NCI-H524 treated with DMSO at 0.1 percent for 48 hours (cell line): ENCODE measurements around the gene ATP6V0B.

Experiments used
- DNase-seq: peaks from one replicate; lab custom pipeline; 2025; lab: John Stamatoyannopoulos, UW

ATP6V0B gene

DNA sequence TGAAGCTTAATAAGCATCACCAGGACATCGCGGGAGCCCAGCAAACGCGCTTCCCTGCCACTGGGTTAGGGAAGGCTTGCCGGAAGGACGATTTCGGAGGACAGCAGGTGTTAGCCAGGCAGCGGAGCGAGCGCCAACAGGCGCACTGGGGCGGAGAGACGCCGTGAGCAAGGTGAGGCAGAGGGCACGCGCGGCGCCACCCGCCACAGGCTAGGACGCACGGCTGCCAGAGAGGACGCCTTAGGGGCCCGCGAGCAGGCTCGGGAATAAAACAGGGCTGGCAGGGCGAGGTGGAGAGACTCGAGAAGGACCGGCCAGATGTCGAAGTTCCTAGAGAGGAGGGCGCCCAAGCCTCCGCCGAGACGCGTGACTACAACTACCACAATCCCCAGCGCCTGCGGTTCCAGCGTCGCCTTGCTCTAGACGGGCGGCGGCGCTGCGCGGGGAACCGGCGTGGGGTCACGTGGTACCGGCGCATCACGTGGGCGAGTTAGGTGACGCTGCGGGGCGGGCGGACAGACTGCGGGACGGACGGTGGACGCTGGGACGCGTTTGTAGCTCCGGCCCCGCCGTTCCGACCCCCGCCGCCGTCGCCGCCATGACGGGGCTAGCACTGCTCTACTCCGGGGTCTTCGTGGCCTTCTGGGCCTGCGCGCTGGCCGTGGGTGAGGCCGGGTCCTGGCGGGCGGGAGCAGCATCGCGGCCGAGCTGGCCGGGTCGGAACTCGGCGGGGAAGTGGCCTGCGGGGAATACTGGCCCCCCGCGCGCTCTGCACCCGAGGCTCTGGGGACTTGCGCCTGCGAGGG lies at the start of gene ATP6V0B:
Gene ATP6V0B, plus strand, starts transcription at position 518 of the 806 bp plus-strand sequence. Its CDS starts 81 bp downstream, at position 599.
- peak; percentile 83 for DNase-seq

DNA sequence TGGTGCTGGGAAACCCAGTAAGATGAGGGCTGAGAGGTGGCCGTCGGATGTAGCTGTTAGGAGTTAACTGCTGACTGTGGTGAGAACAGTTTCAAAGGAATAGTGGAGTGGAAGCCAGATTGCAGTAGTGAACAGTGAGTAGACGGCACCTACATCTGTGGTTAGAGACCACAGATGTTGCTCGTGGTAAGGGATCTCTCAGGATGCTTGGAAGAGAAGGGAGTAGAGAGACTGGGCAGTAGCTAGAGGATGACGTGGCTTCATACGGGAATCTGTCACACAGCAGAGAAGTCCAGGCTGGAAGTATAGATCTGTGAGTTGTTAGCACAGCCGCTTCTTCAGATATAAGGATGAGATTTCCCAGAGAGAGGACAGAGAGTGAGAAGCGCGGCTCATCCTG lies 48.9 kb upstream of the ATP6V0B start:
- DNase-seq: no peak

DNA sequence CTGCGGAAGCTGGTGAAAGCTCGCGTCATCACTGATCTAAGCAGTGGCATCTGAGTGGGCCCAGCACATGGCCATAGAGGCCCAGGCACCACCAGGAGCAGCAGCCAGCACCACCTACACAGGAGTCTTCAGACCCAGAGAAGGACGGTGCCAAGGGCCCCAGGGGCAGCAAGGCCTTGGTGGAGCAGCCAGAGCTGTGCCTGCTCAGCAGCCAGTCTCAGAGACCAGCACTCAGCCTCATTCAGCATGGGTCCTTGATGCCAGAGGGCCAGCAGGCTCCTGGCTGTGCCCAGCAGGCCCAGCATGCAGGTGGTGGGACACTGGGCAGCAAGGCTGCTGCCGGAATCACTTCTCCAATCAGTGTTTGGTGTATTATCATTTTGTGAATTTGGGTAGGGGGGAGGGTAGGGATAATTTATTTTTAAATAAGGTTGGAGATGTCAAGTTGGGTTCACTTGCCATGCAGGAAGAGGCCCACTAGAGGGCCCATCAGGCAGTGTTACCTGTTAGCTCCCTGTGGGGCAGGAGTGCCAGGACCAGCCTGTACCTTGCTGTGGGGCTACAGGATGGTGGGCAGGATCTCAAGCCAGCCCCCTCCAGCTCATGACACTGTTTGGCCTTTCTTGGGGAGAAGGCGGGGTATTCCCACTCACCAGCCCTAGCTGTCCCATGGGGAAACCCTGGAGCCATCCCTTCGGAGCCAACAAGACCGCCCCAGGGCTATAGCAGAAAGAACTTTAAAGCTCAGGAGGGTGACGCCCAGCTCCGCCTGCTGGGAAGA lies 44.4 kb upstream of the ATP6V0B start:
- DNase-seq: no peak

DNA sequence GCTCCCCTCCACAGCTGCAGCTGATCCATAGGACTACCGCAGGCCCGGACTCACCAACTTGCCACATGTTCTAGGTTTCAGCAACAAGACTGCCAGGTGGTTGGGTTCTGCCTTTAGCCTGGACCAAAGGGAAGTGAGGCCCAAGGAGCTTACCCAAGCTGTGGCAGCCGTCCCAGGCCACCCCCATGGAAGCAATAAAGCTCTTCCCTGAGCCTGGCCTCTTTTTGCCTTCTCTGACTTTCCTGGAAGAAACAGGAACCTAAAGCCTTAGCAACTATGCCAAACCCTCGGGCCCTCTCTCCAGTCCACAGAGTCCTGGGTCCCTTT lies 43.8 kb upstream of the ATP6V0B start:
- DNase-seq: no peak

DNA sequence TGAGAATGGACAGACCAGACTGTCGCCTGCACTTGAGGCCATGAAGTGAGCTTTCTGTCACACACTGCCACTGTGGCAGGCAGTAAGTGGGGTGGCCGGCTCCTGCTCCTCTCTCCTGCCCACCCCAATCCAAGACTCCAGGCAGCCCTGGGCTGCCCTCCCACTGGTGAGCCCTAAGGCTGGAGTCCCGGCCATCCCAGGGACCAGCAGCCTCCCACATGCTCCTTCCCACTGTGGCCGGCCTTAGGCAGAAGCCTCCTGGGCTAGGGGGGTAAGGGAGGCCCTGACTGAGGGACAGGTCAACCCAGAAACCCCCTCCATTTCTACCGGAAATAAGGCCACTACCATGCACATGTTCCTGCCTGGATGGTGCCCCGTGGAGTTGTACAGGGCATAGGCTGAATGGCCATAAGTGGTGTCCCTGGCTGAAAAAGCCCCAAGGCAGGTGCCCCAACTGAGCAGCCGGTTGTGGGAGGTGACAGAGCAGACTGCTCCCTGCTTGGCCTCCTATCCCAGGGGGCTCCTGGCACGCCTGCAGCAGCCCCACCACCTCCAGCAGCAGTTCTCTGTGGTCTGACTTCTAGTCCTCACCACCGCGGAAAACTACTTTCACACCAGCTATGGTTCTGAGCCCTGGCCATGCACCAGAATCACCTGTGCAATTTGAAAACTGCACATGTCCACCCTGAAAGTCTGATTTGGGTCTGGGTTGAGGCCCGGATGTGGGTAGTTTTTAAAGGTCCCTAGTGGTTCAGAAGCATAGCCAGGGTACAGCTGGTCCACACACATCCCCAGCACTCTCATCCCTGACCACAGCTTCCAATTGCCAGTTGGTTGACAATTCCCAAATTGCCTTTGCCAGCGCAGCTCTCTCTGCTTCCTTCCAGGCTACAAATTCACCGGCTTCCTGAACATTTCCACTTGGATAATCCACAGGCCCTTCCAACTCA lies 42.8 kb upstream of the ATP6V0B start:
- DNase-seq: no peak

DNA sequence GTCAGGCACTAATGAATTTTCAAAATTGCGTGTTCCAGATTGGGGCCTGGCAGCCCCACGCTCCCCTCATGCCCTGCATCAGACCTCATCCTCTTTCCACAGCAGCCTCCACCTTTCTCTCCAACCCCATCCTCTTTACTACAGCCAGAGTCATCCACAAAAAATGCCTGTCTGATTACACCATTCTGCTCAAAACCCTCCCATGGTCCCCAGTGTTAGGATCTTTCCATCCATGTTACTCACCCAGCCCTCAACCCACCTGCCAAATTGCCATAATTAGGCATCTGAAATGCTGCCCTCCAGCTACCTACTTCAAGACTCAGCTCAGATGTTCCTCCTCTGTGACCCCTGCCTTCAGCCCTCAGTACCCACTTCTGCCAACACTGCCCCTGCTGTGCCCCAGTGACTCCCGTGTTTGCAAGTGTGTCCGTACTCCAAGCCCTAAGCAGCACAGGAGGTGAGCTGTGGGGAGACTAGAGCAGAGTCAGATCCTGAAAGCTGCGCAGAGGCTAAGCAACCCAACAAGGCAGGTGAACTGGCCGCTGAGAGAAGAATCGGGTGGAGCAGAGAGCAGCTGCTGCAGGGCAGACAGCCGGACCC lies 41.9 kb upstream of the ATP6V0B start:
- no peak for DNase-seq

DNA sequence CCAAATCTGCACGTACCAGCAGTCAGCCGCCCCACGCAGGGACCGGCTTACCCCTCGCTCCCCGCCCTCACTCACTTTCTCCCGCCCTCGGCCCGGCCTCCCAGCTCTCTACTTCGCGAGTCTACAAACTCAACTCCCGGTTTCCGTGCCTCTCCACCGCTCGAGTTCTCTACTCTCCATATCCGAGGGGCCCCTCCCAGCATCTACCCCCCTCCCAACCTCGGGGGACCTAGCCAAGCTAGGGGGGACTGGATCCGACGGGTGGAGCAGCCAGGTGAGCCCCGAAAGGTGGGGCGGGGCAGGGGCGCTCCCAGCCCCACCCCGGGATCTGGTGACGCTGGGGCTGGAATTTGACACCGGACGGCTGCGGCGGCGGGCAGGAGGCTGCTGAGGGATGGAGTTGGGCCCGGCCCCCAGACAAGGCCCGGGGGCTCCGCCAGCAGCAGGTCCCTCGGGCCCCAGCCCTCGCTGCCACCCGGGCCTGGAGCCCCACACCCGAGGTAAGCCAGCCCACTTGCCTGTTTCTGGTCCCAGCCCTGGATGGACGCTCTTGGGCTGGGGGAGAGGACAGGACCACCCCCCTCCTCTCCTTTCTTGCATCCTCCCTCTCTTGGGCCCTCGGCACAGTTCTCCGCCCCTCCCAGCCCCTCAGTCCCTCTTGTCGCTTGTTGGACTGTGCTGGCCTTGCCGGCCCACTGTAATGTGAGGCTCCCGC lies 41.2 kb upstream of the ATP6V0B start, which contains the start of gene ARTN:
Gene ARTN, plus strand, starts transcription at position 416 of the 715 bp plus-strand sequence. CDS start 1,856 bp downstream, outside the sequence.
- no peak for DNase-seq

DNA sequence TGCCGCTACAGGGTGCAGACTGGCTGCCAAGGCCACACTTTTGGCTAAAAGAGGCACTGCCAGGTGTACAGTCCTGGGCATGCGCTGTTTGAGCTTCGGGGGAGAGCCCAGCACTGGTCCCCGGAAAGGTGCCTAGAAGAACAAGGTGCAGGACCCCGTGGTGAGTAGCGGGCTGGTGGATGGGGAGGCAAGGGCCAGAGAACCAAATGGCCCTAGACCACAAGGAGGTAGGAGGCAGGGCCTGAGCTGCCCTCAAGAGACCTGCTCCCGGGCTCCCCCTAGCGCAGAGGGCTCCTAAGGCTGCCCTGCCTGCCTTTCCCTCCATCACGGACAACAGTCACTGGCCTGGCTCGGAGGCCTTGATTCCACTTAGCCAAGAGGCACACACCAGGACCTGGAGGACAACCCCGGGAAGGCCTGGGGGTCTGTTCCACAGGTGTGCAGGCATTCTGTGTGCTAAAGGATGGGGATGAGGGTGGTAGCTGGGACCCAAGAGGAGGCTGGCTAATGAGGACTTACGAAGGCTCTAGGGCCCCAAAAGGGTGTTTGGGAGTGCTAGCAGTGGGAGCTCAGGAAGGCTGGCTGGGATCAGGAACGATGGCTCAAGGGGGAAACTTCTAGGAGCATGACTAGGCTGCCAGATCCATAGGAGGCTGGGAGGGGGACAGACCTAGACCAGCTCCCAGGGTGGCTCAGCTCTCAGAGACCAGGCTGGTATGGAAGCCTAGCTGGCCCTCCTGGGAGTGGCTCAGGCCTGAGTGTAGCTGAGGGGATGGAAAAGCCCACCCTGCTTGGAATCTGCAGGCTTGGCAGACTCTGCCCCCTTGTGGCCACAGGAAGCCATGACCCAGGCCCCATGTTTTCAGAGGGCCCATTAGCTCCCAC lies 40.4 kb upstream of the ATP6V0B start:
- no peak for DNase-seq

DNA sequence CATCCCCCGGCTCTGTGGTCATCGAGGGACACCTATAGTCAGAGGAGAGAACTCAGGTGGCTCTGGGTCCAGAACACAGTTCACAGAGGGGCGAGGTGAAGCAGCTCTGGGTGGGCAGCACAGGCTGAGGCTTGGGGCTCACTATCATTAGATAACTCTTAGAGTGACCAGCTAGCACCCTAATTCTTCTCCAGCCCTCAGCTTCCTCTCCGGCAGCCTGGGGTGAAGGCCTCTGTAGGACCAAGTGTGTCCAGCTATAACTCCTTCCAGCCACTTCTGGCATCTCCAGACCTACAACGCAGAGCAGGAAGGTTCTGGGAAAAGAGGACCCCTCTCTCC lies 39.8 kb upstream of the ATP6V0B start:
- no peak for DNase-seq

DNA sequence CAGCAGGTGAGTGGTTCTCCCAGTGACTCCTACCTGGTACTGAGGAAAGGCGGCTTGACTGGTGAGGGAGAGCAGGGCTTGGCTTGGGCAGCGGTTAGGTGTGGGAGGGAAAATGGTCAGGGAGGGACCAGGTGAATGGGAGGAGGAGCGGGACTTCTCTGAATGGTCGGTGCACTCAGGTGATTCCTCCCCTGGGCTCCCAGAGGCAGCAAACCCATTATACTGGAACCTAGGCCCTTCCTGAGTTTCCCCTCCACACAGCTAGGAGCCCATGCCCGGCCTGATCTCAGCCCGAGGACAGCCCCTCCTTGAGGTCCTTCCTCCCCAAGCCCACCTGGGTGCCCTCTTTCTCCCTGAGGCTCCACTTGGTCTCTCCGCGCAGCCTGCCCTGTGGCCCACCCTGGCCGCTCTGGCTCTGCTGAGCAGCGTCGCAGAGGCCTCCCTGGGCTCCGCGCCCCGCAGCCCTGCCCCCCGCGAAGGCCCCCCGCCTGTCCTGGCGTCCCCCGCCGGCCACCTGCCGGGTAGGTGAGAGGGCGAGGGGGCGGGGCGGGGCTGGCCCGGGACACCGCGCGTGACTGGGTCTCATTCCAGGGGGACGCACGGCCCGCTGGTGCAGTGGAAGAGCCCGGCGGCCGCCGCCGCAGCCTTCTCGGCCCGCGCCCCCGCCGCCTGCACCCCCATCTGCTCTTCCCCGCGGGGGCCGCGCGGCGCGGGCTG lies 38.9 kb upstream of the ATP6V0B start:
- DNase-seq: no peak

DNA sequence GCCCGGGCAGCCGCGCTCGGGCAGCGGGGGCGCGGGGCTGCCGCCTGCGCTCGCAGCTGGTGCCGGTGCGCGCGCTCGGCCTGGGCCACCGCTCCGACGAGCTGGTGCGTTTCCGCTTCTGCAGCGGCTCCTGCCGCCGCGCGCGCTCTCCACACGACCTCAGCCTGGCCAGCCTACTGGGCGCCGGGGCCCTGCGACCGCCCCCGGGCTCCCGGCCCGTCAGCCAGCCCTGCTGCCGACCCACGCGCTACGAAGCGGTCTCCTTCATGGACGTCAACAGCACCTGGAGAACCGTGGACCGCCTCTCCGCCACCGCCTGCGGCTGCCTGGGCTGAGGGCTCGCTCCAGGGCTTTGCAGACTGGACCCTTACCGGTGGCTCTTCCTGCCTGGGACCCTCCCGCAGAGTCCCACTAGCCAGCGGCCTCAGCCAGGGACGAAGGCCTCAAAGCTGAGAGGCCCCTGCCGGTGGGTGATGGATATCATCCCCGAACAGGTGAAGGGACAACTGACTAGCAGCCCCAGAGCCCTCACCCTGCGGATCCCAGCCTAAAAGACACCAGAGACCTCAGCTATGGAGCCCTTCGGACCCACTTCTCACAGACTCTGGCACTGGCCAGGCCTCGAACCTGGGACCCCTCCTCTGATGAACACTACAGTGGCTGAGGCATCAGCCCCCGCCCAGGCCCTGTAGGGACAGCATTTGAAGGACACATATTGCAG lies 38.2 kb upstream of the ATP6V0B start:
- no peak for DNase-seq

DNA sequence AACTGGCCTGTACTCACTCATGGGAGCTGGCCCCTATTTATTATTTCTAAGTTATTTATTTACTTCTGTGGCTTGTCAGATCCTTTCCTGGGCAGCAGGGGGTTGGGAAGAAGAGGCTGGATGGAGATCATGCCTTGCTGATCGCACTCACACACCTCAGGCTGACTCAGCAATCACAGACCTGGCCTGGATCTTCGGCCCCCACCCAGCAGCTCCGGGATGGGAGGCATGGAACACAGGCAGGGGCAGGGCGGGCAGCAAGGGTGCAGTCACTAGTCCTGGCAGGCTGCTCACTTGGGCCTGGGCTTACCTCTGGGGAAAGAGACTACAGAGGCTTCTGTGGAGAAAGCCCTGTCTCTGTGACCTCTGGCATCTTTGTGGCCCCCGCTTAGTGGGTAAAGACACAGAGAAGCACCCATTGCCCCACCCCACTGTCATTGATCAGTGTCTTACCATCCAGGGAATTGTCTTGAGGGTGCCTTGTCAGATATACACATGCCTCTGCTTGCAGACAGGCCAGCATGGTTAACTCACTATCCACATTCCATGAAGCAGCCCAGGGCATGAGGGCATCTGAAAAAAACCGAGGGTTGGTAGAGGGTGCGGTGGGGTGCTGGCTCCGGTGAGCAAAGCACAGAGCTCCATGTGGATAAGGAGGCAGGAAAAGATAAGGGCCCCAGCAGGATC lies 37.4 kb upstream of the ATP6V0B start:
- DNase-seq: no peak

DNA sequence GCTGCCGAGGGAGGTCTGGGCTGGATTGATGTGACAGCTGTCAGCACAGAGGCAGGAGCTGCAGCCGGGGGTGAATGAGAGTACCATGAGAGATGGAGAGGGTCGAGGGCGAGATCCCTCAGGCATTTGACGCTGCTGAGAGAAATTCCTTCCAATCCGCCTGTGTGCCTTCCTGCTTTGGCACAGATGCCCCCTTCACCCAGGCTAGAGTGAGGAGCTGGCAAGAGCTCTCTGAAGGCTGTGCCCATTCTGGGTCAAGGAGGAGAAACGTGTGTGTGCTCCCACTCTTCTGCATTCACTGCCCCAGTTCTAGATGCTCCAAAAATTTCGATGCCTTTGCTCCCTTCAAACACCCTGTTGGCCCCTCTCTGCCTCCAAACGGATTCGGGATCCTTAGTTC lies 36.4 kb upstream of the ATP6V0B start:
- no peak for DNase-seq

DNA sequence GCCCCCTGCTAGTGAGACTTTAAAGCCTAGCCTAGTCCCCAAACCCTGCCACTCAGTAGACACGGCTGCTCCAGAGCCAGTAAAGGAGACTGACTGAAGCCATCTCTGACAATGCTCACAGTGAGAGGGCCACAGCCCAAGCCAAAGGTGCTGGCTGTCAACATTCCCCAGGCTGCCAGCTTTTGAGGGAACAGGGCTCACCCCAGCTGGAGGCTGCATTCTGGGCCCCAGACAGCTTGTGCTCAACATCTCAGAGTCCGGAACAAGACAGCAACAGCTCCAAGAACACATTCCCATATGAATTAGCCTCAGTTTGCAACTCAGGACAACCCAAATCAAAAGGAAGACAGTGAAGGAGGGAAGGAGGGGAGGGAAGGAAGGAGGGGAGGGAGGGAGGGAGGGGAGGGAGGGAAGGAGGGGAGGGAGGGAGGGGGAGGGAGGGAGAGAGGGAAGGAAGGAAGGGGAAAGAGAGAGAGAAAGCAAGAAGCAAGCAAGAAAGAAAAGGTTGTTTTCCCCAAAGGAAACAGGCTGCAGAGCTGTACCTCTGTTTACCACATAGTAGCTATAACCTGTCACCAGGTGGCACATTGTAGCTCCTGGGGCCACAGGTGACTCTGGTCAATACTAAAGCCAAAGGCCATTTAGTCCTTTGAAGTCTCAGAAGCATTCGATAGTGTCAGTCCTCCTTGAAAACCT lies 35.7 kb upstream of the ATP6V0B start:
- DNase-seq: no peak

DNA sequence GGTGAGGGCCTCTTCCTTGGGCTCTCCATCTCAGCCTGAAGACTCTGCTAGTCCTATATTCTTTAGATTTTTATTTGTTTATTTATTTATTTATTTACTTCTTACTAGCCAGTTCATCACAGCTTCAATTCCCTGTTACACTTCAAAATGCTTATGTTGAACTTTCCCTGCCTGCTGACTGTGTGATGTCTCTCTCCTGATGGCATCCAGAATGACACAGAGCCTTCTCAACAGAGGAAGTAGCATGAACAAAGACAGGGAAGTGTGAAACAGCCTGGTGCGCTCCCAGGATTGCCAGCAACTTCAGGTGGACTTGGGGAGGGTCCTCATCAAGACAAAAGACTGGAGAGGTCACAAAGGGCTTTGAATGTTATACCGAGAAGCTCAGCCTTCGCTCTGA lies 32.3 kb upstream of the ATP6V0B start:
- no peak for DNase-seq

DNA sequence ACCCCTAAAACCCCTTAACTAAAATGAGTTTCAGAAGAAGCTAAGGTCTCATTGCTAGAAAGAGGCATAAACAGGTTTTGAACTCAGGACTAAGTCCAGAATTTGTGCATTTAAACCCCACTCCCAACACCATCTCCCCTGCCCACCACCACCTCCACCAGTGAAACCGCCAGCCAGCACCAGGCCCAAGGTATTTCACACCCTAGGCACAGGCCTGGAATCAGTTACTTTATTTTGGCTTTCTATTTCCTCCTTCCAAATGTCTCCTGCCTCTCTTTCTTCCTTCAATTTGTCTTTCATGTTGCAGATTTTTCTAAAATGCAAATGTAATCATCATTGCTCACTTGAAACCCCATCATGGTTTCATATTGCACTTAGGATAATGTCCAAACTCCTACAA lies 29.9 kb upstream of the ATP6V0B start:
- no peak for DNase-seq

DNA sequence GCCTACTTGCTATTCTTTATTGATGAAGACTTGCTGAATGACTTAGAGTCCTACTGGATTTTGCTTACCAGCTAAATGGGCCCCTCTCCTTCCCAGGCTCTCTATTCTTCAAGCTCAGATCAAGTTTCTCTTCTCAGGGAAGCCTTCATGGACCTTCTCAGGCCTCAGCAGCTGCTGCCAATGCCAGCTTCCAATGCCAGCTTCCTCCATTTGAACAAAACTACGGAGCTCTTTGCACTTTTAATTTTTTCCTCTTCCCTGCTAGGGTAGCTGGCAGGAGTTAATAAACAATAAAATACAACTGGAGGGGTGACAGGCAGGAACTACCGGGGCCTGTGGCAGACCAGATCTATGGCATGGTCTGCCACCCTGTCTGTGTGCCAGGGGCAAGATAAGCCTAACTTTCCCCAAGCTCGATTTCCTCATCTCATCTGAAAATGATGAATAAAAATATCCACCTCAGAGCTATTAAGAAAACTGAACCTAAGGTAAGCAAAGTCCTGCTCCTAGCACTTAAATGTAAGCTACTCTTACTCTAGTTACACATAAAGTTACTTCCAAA lies 29.0 kb upstream of the ATP6V0B start:
- DNase-seq: no peak
